ENCODE results near the gene MRAS.
"Not testable (repeated sequence)": the region's sequence is repeated elsewhere in the genome, so short reads cannot be mapped to it uniquely, and the experiment has no call there.

MRAS gene

DNA sequence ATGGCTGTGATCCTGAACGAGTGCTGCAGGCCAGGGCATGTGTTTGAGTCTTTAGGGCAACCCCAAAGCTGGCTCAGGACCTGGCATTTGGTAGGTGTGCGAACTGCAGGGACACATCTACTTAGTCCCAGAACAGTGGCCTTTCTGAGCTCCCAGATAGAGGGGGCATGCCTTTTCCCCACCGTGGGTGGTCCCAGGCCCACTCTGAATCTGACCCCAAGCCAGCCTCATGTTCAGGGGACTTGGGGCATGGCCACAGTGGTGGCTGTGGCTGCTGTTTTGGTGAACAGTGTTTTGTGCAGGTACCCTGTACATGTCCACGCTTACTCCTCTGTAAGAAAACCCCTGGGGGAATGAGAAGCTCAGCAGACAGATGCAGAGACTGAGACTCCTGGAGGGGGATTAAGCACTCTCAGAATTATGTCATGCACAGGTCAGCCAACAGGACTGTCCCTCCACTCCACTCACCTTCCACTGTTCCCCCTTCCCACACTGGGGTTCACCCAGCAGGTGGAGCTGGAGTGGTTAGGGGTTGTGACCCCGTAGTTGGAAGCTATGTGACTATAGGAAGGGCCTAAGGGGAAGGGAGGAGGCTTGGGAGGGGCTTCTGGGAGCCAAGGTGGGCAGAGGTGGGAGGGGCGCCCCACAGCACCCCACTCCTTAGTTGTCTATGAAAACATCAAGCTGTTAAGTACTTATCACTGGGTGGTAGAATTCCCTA is 102.5 kb downstream of the MRAS start:
- DNase-seq = no peak

DNA sequence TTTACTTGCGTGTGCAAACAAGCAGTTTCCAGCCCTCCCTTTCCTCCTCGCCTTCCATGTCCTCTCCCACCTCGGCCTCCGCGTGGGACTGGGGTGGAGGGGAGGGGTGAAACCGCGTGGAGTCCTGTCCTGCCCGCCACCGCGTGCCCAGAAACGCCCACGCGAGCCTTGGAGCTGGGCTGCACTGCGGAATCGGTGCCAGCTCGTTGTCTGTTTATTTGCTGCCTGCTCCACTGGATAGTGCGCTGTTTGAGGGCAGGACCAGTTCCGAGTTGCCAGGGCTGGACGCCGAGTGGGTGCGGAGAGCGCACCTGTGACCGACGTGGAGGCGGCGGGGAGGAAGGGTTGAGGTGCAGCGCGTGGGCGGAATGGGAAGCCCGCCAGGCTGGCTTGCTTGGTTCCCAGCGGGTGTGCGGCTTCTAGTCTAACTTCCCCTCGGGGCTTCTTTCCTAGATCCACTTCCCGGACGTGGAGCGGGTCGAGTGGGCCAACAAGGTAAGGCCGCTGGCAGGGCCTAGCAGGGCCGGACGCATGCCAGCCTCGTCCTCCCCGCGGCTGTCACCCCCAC is 103.3 kb downstream of the MRAS start:
- no peak for DNase-seq

DNA sequence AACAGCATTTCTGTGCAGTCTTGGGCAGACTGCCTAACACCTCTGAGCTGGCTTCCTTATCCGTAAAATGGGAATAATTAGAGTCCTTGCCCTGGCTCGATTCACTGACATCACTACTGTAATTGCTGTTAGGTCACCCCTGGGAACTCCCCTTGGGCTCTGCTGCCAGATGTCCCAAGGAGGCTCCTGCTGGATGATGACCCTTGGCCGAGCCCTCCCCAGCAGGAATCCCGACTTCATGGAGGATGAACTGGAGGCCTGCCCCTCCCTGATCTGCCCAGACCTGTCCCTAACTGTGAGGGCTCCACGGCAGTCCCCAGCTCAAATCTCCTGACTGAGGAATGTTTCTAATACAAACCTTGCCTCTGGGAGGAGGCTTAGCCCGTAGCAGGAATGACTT is 104.1 kb downstream of the MRAS start:
- DNase-seq = no peak

GRCh38 chr3:138453940-138454339 is 105.6 kb downstream of the MRAS start:
- DNase-seq = not testable (repeated sequence)
